ENCODE measurements around the gene PA2G4. TPM values are rescaled to one million over a fixed set of nuclear protein-coding genes. Genes with fewer than 3 reads are reported as not detected.

PA2G4 gene
- polyA plus RNA-seq, 1 donor (not counting 4 experiments of a cell fraction or from before 2014, with no cell fraction given) = 480 TPM

DNA sequence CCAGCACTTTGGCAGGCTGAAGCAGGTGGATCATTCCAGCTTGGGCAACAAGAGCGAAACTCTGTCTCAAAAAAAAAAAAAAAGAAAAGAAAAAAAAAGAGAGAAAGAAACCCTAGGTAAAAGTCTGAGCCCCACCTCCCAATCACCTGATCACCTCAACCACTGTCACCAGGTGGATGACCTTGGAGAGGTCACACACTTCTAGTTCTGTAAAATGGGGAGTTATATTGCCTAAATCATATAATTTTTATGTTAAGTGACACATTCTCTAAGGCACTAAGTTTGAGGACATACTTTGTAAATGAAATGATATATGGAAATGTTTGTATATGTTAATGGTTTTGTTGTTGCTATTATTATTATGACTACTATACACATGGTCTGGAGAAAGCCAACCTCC is 25.9 kb upstream of the PA2G4 start:
- TF ChIP-seq, protein P1, sequence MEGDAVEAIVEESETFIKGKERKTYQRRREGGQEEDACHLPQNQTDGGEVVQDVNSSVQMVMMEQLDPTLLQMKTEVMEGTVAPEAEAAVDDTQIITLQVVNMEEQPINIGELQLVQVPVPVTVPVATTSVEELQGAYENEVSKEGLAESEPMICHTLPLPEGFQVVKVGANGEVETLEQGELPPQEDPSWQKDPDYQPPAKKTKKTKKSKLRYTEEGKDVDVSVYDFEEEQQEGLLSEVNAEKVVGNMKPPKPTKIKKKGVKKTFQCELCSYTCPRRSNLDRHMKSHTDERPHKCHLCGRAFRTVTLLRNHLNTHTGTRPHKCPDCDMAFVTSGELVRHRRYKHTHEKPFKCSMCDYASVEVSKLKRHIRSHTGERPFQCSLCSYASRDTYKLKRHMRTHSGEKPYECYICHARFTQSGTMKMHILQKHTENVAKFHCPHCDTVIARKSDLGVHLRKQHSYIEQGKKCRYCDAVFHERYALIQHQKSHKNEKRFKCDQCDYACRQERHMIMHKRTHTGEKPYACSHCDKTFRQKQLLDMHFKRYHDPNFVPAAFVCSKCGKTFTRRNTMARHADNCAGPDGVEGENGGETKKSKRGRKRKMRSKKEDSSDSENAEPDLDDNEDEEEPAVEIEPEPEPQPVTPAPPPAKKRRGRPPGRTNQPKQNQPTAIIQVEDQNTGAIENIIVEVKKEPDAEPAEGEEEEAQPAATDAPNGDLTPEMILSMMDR (optimal IDR thresholded peaks at IDR 0.05 in 1 of 3, IDR thresholded peaks at IDR 0.05 in 1 of 3, conservative IDR thresholded peaks at IDR 0.05 in 1 of 3; ENCODE audit: extremely low read depth in 1 of 3, insufficient read depth in 2 of 3, low read length in 3 of 3) = no peak
- no peak for TF ChIP-seq EZH2 (IDR thresholded peaks at IDR 0.05; ENCODE audit: low read length)
- Histone ChIP-seq H3K36me3 (ENCODE audit: control insufficient read depth in 2 of 2, extremely low read depth in 1 of 2, insufficient read depth in 2 of 2, low read length in 2 of 2) (peaks cover 0 to under 1% of the 10 kb centered on the region in 2 experiments), H3K9me1 (ENCODE audit: control insufficient read depth, extremely low read depth, insufficient read depth, low read length) (no peaks in the 10 kb centered on the region), H3K4me1 (ENCODE audit: control insufficient read depth, extremely low read depth, insufficient read depth, low read length) (peaks cover 10% of the 10 kb centered on the region), H4K20me1 (ENCODE audit: control insufficient read depth, extremely low read depth, insufficient read depth, low read length) (no peaks in the 10 kb centered on the region), H3K27ac (ENCODE audit: control insufficient read depth, insufficient read depth, low read length) (no peak overlapping the region), H3K79me2 (ENCODE audit: control insufficient read depth, insufficient read depth, low read length) (no peaks in the 10 kb centered on the region), H3K9me3 (ENCODE audit: control insufficient read depth, low read depth, low read length) (no peaks in the 10 kb centered on the region), H3K27me3 (ENCODE audit: control insufficient read depth, extremely low read depth, insufficient read depth, low read length) (no peaks in the 10 kb centered on the region), H3K4me2 (ENCODE audit: control insufficient read depth, extremely low read depth, insufficient read depth, low read depth, low read length) (peak overlapping the region; percentile 93), H3K4me3 (ENCODE audit: control insufficient read depth in 2 of 3, extremely low read depth in 1 of 3, insufficient read depth in 2 of 3, low read depth in 1 of 3, low read length in 3 of 3) (no peak overlapping the region), H2AFZ (ENCODE audit: control insufficient read depth, low read length) (peak overlapping the region; percentile 62), H3K9ac (ENCODE audit: control insufficient read depth, extremely low read depth, insufficient read depth, low read length) (no peak overlapping the region)
- dilution Hi-C loops (cut with MboI; ENCODE audit: extremely low pct_ligation_motif_present, low sequenced_read_pairs) = no loop called here
- DNase-seq (ENCODE audit: low read depth, low spot score) (no peak), FAIRE-seq (no peak)

DNA sequence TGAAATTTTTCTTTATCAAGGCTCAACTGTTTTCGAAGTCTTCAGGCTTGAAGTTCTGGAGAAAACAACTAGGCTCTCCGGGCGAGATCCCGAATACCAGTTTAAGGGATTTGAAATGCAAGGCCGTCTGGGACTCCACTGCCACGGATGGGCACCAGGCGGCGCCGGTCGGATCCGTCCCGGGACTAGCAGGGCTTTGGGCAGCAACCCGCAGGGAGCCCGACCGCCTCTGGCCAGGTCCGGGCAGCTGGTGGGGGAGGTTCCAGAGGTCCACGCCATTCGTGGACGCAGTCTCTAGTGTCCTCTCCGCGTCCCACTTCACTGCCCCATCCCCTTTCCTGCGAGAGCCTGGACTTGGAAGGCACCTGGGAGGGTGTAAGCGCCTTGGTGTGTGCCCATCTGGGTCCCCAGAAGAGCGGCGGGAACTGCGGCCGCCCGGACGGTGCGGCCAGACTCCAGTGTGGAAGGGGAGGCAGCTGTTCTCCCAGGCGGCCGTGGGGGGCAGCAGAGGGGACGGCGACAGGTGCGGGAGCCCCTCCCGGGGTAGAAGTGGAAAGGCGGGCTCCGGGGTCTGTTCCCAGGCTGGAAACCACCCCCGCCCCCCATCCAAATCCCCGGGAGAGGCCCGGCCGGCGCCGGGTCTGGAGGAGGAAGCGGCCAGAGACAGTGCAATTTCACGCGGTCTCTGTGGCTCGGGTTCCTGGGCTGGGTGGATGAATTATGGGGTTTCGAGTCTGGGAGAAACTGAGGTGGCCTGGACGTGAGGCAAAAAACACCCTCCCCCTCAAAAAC is 25.2 kb upstream of the PA2G4 start:
- H3K4me2 ChIP-seq (ENCODE audit: control insufficient read depth, extremely low read depth, insufficient read depth, low read depth, low read length) = peak overlapping the region; percentile 93
- dilution Hi-C loops (cut with MboI; ENCODE audit: extremely low pct_ligation_motif_present, low sequenced_read_pairs) = no loop called here
- H3K36me3 ChIP-seq (ENCODE audit: control insufficient read depth in 2 of 2, extremely low read depth in 1 of 2, insufficient read depth in 2 of 2, low read length in 2 of 2) = peaks cover 0 to 4% of the 10 kb centered on the region in 2 experiments
- peaks cover 10% of the 10 kb centered on the region for H3K4me1 ChIP-seq (ENCODE audit: control insufficient read depth, extremely low read depth, insufficient read depth, low read length)
- peak overlapping the region; percentile 72 to 79 (median 79) for H3K4me3 ChIP-seq (ENCODE audit: control insufficient read depth in 2 of 3, extremely low read depth in 1 of 3, insufficient read depth in 2 of 3, low read depth in 1 of 3, low read length in 3 of 3)
- no peak for FAIRE-seq
- no peaks in the 10 kb centered on the region for H3K9me3 ChIP-seq (ENCODE audit: control insufficient read depth, low read depth, low read length)
- no peaks in the 10 kb centered on the region for H3K27me3 ChIP-seq (ENCODE audit: control insufficient read depth, extremely low read depth, insufficient read depth, low read length)
- peak overlapping the region; percentile 84 for H3K27ac ChIP-seq (ENCODE audit: control insufficient read depth, insufficient read depth, low read length)
- no peak for TF ChIP-seq EZH2 (IDR thresholded peaks at IDR 0.05; ENCODE audit: low read length)
- TF ChIP-seq, protein P1 (optimal IDR thresholded peaks at IDR 0.05 in 1 of 3, IDR thresholded peaks at IDR 0.05 in 1 of 3, conservative IDR thresholded peaks at IDR 0.05 in 1 of 3; ENCODE audit: extremely low read depth in 1 of 3, insufficient read depth in 2 of 3, low read length in 3 of 3) = peak; percentile 78 to 90 (median 79)
- no peak for DNase-seq (ENCODE audit: low read depth, low spot score)
- no peaks in the 10 kb centered on the region for H3K9me1 ChIP-seq (ENCODE audit: control insufficient read depth, extremely low read depth, insufficient read depth, low read length)
- no peaks in the 10 kb centered on the region for H3K79me2 ChIP-seq (ENCODE audit: control insufficient read depth, insufficient read depth, low read length)
- no peaks in the 10 kb centered on the region for H4K20me1 ChIP-seq (ENCODE audit: control insufficient read depth, extremely low read depth, insufficient read depth, low read length)
- peak overlapping the region; percentile 83 for H3K9ac ChIP-seq (ENCODE audit: control insufficient read depth, extremely low read depth, insufficient read depth, low read length)
- peak overlapping the region; percentile 97 for H2AFZ ChIP-seq (ENCODE audit: control insufficient read depth, low read length)

Data from keratinocyte (primary cell).